Activated CD8-positive, alpha-beta memory T cell treated with anti-CD3 and anti-CD28 coated beads for 24 hours (primary cell): ENCODE results near the gene SYF2.
"Not testable (repeated sequence)": the region's sequence is repeated elsewhere in the genome, so short reads cannot be mapped to it uniquely, and the experiment has no call there.

ENCODE experiments used
- DNase-seq: peaks from one replicate; pipeline ENCODE4 v3.0.0-alpha.2; 2020

The SYF2 gene

DNA sequence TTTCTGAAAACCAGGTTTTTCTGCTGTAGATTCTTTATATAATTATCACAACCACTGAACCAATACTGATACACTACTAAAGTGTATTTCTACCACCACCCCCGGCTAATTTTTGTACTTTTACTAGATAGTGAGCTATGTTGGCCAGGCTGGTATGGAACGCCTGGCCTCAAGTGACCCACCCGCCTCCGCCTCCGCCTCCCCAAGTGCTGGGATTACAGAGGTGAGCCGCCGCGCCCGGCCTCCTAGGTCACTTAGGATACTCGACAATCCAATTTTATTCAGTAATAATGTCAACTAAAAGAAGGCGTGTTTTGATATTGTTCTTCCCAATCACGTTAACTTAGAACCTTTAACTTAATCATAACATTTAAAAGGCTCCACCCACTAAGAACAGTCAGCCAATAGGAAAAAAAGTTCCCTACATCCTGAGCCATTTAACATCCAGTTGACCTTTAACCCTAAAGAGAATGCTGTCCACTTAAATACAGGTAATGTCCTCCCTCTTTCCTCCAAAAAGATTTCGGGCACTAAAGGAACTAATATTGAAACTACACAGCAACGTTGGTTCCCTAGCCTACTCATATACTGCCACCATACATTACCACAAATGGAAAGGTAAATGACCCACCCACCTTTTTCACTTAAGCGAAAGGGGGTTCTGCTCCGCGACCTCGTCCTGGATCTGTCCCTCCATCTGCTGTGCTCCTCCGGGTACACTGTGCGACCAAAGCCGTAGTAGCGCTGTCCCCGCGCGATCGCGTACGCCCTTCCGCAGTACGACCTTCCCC lies 13.7 kb upstream of the SYF2 start:
- DNase-seq, result no peak

DNA sequence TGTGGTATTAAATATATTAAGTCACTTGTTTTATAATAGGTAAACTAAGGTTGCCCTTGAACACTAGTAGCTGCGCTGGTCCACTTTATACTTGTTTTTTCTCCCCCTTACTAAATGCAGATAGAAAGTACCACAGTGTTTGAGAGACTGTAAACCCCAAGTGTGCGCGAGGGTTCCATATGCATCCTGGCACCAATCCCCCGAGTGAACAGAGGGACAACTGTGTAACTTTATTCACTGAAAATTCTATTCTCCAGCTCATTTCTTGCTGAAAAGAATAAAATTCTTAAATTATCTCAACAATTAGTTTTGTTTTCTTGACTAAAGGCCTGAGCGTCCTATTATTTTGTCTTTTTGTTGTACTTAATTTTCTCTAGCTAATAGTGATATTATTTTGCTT lies 13.1 kb upstream of the SYF2 start:
- DNase-seq, result no peak

DNA sequence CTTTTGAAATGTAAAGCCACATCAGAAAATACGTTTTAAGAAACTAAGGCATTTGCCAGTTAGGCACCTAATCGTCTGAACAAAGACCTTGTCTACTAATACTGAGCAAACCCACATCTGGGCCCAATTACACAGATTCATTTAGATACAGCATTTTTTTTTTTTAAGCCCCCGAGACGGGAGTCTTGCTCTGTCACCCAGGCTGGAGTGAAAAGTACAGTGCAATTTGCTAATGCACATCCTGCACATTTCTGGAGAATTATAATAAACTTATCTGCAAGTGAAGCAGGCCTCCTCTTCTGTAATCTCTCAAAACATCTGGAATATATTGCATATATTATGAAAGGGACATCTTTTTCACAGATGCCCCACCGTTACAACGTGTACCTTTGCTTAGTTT lies 11.6 kb upstream of the SYF2 start:
- no peak for DNase-seq

DNA sequence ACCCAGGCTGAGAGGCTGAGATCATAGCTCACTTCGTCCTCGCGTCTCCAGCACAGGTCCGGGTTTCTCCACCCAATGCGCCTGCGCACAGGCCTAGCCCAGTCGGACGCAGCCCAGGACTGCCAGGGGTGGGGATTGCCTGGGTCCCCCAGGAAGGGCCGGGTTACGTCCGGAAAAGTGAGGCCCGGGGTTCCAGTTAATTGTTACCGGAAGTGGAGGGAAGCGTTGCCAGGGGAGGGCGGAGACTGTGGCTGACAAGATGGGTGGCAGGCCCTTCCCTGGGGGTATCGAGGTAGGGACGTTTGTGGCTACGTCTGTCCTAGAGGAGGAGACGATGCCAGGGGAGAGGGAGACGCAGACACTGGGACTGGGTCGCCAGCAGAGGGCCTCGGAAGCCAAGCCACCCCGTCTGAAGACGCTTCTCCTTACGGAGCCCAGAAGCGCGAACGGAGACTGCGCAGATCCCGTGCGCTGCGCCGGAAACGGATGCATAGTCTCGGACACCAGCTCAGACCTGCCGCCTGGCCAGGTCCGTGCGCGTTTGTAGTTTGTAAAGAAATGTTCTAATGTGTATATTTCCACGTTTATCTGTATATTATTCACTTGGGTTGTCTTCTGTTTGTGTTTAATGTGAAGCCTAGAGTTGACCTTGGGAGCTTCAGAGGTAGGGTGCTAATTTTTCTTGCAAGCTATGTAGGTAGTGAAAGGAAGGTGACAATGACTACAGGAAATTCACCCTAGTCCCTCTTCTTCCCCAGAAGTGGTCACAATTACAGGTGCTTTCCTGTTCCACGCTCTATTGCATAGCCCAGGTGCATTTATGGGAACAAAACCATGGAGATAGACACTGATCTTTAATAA lies 7.6 kb upstream of the SYF2 start:
- DNase-seq, result peak; percentile 94

DNA sequence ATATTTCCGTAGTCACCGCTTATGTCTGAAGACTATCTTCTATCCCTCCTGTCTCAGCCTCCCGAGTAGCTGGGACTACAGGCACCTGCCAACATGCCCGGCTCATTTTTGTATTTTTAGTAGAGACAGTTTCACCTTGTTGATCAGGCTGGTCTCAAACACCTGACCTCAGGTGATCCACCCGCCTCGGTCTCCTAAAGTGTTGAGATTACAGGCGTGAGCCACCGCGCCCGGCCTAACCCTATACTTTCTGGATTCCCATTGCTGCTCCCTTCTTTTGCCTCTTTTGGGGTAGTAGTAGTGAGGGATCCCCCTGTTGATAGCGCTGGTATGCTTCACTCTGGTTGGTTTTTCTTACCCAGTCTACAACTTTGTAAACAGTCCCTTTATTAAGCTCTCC lies 5.7 kb upstream of the SYF2 start:
- DNase-seq, result no peak

DNA sequence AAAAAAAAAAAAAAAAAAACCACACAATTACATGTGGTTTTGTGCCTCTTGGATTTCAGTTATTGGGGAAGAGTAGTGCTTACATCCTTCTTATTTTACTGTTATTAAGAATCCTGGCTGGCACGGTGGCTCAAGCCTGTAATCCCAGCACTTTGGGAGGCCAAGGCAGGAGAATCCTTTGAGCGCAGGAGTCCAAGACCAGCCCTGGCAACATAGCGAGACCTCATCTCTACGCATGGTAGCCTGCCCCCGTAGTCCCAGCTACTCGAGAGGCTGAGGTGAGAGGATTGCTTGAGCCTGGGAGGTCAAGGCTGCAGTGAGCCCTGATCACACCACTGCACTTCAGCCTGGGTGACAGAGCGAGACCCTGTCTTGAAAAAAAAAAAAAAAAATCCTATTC lies 4.0 kb upstream of the SYF2 start:
- not testable (repeated sequence) for DNase-seq

DNA sequence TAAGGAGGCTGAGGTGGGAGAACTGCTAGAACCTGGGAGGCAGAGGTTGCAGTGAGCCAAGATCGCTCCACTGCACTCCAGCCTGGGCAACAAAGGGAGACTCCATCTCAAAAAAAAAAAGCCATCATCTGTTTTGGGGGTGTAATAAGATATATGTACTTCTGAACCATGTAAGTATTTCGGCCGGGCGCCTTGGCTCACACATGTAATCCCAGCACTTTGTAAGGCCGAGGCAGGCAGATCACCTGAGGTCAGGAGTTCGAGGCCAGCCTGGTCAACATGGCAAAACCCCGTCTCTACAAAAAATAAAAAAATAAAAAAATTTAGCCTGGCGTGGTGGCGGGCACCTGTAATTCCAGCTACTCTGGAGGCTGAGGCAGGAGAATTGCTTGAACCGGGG lies 3.1 kb upstream of the SYF2 start:
- not testable (repeated sequence) for DNase-seq

DNA sequence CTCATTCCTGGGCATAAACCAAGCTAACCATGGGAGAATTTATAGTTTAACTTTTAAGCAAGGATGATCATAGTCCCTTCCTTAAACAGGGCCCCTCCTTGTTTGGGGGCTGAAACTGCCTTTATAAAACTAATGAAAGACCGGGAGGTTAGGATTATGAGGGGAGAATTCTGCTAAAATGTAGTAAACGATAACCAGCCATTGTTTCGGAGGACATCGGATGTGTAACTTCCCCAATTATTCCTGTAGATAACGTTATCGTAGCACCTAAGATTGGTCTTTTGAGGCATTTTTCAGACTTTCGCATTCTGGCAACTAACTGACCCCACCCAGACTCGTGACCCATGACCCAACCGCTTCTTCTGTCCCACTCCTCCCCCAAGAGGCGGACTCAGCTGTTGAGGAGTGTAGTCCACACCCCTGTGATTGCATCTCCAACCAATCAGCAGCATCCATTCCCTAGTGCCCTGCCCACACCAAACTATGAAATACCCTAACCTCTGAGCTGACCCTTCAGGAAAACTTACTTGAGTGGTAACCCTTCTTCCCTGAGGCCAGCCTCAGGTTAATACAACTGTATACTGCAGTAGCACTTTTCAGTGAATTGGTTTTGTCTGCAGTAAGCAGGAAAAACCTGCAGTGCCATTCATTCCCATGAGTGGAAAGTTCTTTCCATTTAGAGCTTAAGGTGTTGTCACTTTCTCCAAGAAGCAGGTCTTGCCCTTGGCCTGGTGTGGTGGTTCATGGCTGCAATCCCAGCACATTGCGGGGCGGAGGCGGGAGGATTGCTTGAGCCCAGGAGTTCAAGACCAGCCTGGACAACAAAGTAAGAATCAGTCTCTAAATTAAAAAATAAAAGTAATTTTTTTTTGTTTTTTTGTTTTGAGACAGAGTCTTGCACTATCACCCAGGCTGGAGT lies 823 bp upstream of the SYF2 start:
- peak; percentile 74 for DNase-seq

DNA sequence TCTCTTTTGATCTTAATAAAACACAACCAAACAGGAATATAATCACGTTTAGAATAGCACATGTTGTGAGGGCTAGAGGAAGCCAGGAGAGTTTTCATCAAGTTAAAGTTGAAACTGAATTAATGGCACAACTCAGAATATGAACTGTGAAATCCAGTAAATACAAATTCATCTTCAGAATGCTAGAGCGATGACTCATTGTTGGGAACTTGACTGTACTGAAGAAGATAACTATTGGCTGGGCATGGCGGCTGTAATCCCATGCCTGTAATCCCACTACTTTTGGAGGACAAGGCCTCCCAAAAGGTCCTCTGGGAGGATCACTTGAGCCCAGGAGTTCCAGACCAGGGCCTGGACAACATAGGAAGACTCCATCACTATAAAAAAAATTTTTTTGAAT lies 8.8 kb downstream of the SYF2 start:
- DNase-seq, result no peak

DNA sequence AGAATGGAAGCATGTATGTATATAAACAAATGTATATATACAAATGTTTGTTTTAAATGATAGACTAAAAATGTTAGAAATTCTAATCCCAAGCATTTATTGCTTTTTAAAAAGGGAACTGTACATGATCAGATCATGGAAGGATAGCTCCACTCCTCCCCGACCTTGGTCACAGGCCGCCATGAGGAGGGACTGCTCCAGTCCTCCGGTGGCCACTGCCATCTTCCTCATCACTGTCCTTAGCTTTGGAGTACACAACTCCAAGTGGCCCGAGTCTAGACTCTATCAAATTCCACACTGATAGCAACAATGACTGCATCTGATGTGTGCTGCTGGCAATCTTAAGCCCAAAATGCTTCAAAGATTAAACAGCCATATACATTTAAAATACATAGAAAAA lies 9.7 kb downstream of the SYF2 start:
- no peak for DNase-seq

DNA sequence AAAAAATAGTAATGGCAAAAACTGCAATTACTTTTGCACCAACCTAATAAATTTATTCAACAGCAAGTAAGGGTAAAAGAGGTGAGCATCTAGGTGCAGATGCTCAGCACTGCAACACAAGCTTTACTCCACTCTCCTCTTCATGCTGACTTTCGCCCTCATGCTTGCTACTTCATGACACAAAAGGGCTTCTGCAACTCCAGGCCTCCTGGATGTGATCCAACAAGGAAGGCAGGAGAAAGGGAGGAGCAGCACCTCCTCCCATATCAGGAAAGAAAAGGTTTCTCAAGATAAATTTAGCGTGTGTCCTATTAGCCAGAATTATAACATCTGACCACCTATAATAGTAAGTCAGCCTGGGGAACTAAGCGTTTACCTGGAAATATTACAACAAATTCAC lies 11.6 kb downstream of the SYF2 start:
- no peak for DNase-seq

DNA sequence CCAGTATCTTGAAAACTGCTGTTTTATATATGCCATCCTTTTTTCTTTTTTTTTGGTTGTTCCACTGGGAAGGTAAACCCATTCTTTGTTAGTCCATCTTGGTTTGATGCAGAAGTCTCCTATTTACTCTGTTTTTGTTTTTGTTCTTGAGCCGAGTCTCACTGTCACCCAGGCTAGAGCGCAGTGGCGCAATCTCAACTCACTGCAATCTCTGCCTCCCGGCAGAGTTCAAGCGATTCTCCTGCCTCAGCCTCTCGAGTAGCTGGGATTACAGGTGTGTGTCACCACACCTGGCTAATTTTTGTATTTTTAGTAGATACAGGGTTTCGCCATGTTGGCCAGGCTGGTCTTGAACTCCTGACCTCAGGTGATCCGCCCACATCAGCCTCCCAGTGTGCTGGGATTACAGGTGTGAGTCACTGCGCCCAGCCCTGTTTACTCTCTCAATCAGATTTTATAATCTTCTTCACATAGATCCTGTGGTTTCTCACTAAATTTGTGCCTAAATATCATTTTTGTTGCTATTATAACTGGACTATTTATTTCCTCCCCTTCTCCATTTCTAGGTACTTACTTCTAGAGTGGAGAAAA lies 12.5 kb downstream of the SYF2 start:
- DNase-seq, result no peak

DNA sequence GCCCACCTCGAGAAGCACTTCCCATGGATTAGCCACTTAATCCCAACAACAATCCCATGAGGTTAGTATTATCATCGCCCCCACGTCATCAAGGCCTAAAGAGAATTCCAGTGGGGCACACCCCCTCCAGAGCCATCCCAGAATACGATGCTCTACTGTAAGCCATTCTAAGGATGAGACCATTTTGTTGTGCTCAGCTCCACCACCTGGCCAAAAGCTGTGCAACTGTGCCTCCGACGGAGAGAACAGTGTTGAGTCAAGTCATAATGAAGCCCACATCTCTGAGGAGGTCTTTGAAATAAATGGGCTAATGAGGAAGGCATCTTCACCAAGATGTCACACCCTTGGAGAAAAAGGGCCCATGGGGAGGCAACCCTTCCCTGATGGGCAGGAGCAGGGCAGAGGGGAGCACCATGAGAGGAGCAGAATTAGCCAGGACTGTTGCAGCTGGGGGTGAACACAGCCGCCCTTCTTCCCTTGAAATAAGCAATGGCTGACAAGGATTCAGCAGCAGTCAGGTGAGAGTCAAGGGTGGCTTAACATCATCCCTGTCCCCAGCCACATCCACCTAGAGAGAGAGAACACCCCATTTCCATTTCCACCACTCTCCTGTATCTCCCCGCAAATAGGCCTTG lies 14.6 kb downstream of the SYF2 start:
- DNase-seq, result no peak

DNA sequence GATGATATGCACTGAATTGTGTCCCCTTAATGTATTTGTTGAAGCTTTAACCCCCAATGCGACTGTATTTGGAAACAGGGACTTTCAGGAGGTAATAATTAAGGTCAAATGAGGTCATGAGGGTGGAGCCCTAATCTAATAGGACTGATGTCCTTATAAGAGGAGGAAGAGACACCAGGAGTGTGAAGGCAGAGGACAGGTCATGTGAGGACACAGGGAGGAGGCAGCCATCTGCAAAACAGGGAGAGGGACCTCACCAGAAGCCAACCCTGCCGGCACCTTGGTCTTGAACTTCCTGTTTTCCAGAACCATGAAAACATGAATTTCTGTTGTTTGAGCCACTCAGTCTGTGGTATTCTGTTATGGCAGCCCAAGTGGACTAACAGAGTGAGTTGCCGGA lies 15.3 kb downstream of the SYF2 start:
- no peak for DNase-seq

DNA sequence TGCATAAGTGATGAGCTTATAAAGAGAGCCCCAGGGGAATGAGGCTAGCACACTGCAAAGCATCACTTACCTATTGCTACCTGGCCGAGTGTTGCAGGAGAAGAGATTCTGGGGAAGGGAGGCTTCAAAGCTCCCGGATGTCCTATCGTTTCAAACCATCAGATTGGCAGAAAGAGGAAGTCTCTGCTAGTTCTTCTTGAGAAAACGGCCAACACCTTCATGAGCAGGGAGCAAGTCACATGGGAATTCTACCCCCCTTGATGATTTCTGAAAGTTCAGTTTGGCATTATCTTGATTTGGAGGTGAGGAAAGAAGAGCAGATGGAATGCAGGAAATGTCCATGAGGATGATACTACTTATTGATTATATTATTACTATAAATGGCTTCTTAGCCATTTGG lies 16.2 kb downstream of the SYF2 start:
- no peak for DNase-seq

DNA sequence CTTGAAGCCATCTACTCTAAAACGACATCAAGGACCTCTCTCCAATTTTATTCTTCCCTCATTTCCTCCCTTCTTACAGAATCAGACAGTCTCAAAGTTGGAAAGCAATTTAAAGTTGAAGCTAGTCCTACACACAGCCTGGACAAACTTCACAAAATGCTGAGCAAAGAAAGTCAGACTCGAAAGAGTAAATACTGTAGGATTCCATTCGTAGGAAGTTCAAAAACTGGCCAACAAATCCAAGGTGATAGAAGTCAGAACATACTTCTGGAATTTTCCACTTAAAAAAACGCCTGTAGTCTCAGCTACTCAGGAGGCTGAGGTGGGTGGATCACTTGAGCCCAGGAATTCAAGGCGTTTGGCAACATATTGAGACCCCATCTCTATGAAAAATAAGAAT lies 19.6 kb downstream of the SYF2 start:
- DNase-seq, result no peak

DNA sequence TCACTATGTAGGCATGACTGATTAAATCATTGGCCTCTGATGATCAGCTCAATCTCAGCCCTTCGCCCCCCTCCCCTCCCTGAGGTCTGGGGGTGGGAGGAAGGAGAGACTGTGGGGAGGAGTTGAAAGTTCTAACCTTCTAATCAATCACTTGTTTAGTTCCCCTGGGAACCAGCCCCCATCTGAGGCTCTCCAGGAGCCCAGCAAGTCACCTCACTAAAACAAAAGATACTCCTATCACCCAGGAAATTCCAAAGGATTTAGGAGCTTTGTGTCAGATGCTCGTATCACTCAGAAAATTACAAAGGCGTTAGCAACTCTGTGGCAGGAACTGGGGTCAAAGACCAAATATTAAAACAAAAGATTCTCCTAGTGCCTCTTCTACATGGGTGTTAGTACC lies 21.6 kb downstream of the SYF2 start:
- no peak for DNase-seq

DNA sequence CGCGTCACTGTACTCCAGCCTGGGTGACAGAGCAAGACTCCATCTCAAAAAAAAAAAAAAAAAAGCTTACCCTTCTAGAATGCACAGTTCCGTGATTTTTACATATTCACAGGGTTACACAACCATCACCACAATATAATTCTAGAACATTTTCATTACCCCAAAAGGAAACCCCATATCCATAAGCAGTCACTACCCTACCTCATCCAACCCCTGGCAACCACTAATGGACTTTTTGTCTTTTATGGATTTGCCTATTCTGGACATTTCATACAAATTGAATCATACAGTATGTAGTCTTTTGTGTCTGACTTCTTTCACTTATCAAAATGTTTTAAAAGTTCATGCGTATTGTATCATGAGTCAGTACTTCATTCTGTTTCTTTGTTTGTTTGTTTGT lies 22.8 kb downstream of the SYF2 start:
- DNase-seq, result no peak

DNA sequence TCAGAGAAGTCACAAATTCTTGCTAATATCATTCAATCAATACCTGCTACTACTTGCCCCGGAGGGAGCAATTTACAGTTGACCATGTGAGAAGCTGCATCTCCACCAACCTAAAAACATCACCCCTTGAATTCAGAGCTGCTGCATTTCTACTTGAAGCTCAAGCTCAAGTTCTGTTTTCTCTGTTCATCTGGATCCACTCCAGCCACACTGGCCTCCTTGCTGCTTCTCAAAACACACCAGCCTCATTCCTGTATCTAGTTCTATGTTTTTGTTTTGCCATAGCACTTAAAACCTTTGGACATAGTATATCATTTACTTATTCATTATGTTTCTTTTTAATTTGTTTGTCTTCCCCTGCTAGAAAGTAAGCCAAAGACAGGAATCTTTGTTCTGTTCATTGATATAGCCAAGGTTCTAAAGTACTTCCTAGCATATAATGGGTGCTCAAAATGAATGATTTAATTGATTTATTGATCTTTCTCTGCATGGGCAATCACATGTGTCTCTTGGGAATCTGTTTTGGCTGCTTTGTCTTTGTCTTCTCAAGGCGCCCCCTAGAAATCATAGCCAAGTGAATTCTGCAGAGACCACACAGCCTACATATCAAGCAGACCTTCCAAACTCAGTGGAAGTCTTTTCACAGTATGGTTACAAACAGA lies 23.6 kb downstream of the SYF2 start:
- no peak for DNase-seq

DNA sequence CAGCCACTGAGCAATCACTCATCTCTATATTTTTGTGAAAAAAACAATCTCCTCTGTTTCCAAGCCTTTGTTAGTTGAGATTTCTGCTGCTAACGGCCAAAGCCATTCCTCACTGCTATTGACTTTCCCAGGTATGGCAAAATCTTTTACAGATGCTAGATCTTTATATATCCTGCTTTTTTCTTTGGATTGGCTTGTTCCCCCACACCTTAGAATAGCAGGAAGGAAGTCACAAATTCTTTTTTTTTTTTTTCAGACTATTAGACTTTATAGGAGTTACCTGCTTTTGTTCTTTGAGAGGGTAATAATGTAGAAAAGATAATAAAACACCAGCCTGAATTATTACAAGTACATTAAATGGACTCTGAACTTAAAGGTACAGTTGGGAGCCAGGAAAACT lies 24.2 kb downstream of the SYF2 start:
- no peak for DNase-seq

DNA sequence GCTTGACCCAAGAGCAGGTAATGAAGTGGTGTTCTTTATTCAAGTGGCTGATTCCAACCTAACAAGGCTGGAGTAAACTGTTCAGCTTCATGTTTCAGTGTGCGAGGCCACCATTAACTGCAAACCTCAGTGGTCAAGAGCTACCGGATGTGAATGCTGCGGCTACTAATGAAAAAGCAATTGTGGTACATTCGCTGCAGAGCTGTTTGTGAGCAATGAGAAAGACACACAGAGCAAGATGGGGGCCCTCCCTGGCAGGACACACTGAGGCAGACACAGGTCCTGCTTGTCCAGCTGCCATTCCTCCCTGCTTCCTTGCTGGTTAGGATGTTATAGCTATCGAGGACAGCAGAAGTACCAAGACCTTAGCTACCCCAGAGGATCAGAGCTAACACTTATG lies 26.1 kb downstream of the SYF2 start:
- no peak for DNase-seq

DNA sequence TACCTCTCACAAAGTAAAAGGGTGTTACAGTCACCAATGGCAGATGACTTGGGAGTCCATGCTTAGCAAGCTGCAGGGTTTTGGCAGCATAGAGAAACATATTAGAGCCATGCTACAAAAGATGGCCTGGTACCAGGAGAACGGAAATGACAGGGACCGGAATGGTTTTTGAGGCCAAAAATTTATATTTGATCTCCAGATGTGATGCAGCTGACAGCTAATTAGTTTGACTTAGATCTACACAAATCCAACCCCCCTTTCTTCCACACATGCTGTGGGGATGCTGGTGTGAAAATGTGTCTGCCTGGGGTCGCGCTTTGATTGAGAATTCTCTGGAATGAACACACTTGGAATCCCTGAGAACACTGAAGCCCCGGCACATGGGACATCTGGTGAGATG lies 26.5 kb downstream of the SYF2 start:
- DNase-seq, result no peak
